WTC11 (cell line): Measurements from ENCODE around the gene FBP1.

Experiments used
- CTCF ChIP-seq: fragments of 200-600 bp; IDR thresholded peaks from 2 replicates; pipeline ENCODE4 v1.8.0; 2022; ENCODE audit warnings: antibody characterized with exemption
- SP1 ChIP-seq: sonication (generic); formaldehyde crosslinking; conservative IDR thresholded peaks from 2 replicates; pipeline ENCODE4 v1.8.1; 2022; ENCODE audit warnings: missing genetic modification reagents
- ZNF317 ChIP-seq: sonication (generic); formaldehyde crosslinking; IDR thresholded peaks from 2 replicates; pipeline ENCODE4 v1.8.1; 2023; ENCODE audit warnings: low read depth, mild to moderate bottlenecking, moderate library complexity, missing genetic modification reagents, borderline replicate concordance

GRCh38 chr9:94639999-94640376 lies 670 bp upstream of the FBP1 start:
- TF ChIP-seq ZNF317 (CRISPR knock-in tag) (no peak), CTCF (no peak), SP1 (CRISPR knock-in tag) (peak; percentile 47; the same call in 1 of the 2 replicates)
